OCI-LY3 (cell line): Measurements from ENCODE around the gene MAFB.

Experiments used
- CTCF ChIP-seq: fragments of 200-600, 300-600 bp; sonication (generic); IDR thresholded peaks from 2 replicates; pipeline ENCODE4 v1.5.1; 2014; ENCODE audit warnings: antibody characterized with exemption, low read length, low read depth
- EZH2phosphoT487 ChIP-seq: fragments of 200-600 bp; shearing (Covaris generic); IDR thresholded peaks from 2 replicates; pipeline ENCODE4 v1.6.1; 2018; ENCODE audit warnings: antibody characterized with exemption, mixed run types, low read depth

GRCh38 chr20:40638414-40638813 lies 50.6 kb downstream of the MAFB start:
- TF ChIP-seq CTCF: no peak
- TF ChIP-seq EZH2phosphoT487: no peak
